Activated T-cell treated with anti-CD3 and anti-CD28 coated beads, Interleukin-2, amount 50 U/mL, for 24 hours (primary cell): ENCODE data around the gene PACRG.
"Not testable (repeated sequence)": the region's sequence is repeated elsewhere in the genome, so short reads cannot be mapped to it uniquely, and the experiment has no call there.

Experiments
- DNase-seq: peaks from one replicate; pipeline ENCODE4 v3.0.0-alpha.2; 2020
- H3K27ac Mint-ChIP-seq: 2 replicates; pipeline ENCODE4 v1.8.0; 2020; ENCODE audit warnings: mild to moderate bottlenecking, mixed read lengths
- H3K27me3 Mint-ChIP-seq: 2 replicates; pipeline ENCODE4 v1.8.0; 2020; ENCODE audit warnings: mixed read lengths
- H3K36me3 Mint-ChIP-seq: 2 replicates; pipeline ENCODE4 v1.8.0; 2020; ENCODE audit warnings: low read depth, mixed read lengths
- H3K4me1 Mint-ChIP-seq: 2 replicates; pipeline ENCODE4 v1.8.0; 2020; ENCODE audit warnings: low read depth, mixed read lengths
- H3K4me3 Mint-ChIP-seq: 2 replicates; pipeline ENCODE4 v1.8.0; 2020; ENCODE audit warnings: mild to moderate bottlenecking, moderate library complexity, mixed read lengths
- H3K9me3 Mint-ChIP-seq: 2 replicates; pipeline ENCODE4 v1.8.0; 2020; ENCODE audit warnings: mixed read lengths

The PACRG gene

DNA sequence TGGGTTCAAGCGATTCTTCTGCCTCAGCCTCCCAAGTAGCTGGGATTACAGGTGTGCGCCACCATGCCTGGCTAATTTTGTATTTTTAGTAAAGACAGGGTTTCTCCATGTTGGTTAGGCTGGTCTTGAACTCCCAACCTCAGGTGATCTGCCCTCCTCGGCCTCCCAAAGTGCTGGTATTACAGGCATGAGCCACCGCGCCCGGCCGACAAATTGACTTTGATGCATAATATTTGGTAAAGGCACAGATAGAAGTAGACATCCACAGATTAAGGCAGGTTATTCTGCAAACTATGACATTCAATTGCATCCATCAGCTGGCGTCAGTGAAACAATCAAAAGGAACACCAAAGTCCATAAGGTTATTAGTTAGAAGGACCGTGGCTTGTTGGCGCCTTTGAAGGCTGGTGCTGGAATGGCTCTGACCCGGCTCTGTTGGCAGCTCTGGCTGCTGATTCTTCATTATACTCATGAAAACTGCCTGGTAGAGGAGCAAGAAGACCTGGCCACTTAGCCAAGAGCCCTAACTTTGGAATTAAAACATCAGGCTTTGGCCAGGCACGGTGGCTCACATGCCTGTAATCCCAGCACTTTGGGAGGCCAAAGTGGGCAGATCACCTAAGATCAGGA is 589.2 kb downstream of the PACRG start:
- H3K4me1 Mint-ChIP-seq, H3K27ac Mint-ChIP-seq, DNase-seq, H3K9me3 Mint-ChIP-seq, H3K4me3 Mint-ChIP-seq, H3K36me3 Mint-ChIP-seq: not testable (repeated sequence)
- H3K27me3 Mint-ChIP-seq = peaks cover 26% of the 10 kb centered on the region

DNA sequence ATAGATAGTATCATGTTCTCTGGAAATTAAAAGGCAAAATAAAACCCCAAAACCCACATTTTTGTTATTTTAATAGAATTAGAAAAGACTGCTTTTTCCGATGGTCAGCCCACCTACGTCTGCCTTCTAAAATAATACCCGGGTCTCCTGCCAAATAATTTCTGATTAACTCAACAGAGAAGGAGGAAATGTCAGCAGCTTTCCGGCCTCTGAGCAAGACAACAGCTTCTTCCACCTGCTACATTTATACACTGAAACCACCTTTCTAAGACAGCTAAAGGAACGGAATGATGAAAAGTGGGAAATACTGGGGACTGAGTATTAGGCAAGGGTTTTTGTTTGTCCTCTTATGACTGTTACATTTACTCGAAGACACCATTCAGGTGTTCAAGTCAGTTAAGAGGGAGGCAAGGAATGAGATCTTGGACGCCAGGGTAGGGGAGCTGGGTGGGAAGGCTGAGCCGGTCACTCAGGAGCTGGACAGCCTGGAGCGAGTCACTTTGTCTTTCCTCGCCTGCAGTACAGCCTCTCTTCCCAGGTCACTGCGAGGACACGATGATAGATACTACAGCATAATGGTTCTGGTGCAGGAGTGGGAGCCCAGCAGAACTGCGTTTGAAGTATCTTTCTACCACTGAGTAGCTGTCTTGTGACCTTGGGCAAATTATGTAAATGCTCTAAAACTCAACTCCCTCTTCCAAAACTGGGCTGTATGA is 590.5 kb downstream of the PACRG start:
- no peak for DNase-seq
- Mint-ChIP-seq H3K27me3 (peaks cover 28% of the 10 kb centered on the region), H3K27ac (no peak overlapping the region), H3K36me3 (no peaks in the 10 kb centered on the region), H3K4me3 (no peak overlapping the region), H3K9me3 (no peaks in the 10 kb centered on the region), H3K4me1 (no peaks in the 10 kb centered on the region)

DNA sequence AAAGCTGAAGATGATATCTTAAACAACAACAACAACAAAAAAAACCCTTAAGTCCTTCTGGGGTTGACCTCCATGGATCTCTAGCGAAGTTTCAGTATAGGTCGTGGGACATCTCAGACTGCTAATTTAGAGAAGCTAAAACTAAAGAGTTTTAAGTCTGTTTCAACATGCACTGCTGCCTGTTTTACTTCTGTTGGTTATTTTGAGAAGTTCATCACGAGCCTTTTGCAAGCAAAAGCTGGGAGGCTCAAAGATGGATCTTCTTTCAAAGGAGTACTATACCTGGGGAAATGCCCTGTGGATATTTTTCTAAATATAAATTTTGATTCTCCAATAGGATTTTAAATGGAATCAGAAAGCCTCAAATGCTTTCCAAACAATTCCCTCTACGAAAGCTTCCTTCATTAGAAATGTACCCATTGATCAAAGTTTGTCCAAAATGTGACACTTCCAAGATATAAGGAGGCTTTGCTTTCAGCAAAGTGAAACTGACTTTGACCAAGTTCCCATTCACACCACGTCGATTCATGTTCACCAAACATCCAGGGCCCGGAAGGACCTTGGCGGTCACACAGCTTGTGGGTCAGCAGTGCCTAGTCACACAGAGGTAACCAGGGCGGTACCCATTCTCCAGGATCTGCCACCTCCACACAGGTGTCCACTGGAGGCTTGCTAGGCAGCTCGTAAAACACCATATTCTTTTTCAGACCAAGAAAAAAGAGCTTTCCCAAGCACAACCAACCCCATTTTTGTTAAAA is 592.0 kb downstream of the PACRG start:
- H3K4me1 Mint-ChIP-seq = no peaks in the 10 kb centered on the region
- no peak overlapping the region for H3K4me3 Mint-ChIP-seq

DNA sequence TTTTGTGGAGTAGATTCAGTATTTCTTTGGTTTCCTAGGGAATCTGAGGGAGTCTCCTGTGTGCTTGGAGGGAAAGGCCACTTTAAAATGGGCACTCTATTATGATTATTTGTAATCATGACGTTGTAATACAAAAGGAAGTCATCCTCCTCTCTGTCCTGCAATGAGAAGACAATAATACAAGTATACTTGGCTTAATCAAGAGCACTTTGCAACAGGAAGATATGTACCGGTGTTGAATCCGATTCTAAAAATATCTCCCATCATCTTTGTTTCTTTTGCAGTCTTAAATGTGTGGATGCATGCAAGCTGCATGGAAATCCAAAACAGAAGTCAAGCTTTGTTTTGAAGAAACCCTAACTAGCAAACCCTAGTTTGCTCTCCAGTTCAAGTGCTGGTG is 592.6 kb downstream of the PACRG start:
- Mint-ChIP-seq H3K4me3 (no peak overlapping the region), H3K9me3 (no peaks in the 10 kb centered on the region), H3K27me3 (peaks cover 34% of the 10 kb centered on the region), H3K27ac (no peak overlapping the region), H3K4me1 (no peaks in the 10 kb centered on the region), H3K36me3 (no peaks in the 10 kb centered on the region)
- no peak for DNase-seq

More for the DNA sequence above, 592.0 kb downstream of the PACRG start:
- H3K36me3 Mint-ChIP-seq = no peaks in the 10 kb centered on the region
- DNase-seq = no peak
- H3K9me3 Mint-ChIP-seq = no peaks in the 10 kb centered on the region
- peaks cover 29% of the 10 kb centered on the region for H3K27me3 Mint-ChIP-seq
- no peak overlapping the region for H3K27ac Mint-ChIP-seq

DNA sequence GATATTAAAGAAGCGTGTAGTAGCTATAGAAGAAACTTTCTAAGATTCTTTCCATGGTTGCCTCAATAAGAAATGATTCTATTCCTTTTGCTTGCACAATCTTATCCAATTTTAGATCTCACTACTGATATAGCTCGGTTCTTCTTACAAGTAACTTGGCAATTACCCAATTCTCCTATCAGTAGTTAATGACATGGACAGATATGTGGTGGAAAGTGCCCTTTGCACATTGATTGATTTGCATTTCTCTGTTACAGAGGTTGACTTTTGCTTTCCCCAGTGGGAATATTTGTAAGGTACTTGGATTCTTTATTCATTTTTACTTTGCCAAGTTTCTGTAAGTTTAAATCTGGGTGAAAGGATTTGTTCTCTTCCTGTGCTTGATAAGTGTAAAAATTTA is 593.0 kb downstream of the PACRG start:
- no peak overlapping the region for H3K27ac Mint-ChIP-seq
- no peak overlapping the region for H3K4me3 Mint-ChIP-seq
- H3K4me1 Mint-ChIP-seq = no peaks in the 10 kb centered on the region
- no peak for DNase-seq
- H3K9me3 Mint-ChIP-seq = no peaks in the 10 kb centered on the region
- H3K27me3 Mint-ChIP-seq = peaks cover 34% of the 10 kb centered on the region
- no peaks in the 10 kb centered on the region for H3K36me3 Mint-ChIP-seq

DNA sequence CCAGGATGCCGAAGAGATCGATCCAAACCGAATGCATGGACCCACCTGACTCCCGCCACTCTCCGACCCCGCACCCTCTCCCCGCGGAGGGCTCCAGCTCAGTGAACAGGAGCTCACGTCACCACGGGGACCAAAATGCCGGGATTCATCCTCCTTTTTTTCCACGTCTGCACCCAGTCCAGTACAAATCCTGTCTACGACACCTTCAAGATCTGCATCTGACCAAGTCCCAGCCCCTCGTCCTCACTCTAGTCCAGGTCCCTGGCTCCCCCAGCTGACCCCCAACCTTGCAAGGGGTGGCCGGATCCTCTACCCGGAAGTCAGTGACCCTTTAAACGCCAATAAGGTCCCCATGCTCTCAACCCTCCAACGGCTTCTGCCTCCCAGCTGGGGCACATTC is 593.9 kb downstream of the PACRG start:
- DNase-seq = no peak
- H3K36me3 Mint-ChIP-seq = no peaks in the 10 kb centered on the region
- peaks cover 31% of the 10 kb centered on the region for H3K27me3 Mint-ChIP-seq
- H3K27ac Mint-ChIP-seq = no peak overlapping the region
- no peak overlapping the region for H3K4me3 Mint-ChIP-seq
- no peaks in the 10 kb centered on the region for H3K4me1 Mint-ChIP-seq
- H3K9me3 Mint-ChIP-seq = no peaks in the 10 kb centered on the region

DNA sequence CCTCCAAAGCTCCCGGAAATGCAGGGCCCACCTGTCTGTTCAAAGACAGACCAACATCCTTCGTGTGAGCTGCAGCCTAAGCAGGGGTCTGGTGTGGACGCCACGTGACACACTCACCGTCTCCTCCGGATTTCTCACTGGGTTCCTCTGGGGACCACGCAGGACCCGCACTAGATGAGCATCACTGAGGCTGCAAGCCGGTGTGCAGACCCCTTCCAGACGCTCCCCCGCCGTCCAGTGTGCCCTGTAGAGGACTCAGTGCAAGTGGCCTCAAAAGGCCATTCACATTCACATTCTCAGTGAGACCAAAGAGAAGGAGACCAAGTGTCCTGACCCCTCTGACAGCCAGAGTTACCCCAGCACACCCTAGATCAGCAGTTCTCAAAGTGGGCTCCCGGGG is 595.5 kb downstream of the PACRG start:
- DNase-seq = no peak
- Mint-ChIP-seq H3K4me1 (no peaks in the 10 kb centered on the region), H3K4me3 (no peak overlapping the region), H3K36me3 (no peaks in the 10 kb centered on the region), H3K9me3 (no peaks in the 10 kb centered on the region), H3K27ac (no peak overlapping the region), H3K27me3 (peaks cover 29% of the 10 kb centered on the region)

DNA sequence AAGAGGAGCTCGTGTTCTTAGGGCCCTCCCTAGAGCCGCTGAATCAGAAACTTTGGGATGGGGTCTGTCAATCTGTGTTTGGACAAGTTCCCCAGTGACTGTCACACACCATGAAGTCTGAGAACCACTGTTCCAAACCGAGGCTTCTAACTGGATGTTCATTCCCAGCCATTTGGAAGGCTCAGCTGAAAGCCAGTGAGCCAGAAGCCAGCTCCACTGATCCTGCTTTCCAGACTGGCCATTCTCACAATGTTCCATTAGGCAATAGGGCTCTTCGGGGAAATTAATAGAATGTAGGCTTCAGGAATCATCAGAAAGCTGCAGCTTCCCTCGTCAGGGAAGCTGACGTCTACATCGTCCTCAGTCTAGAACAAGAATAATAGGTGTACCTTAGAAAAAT is 595.9 kb downstream of the PACRG start:
- Mint-ChIP-seq H3K27me3 (peaks cover 24% of the 10 kb centered on the region), H3K4me3 (no peak overlapping the region), H3K27ac (no peak overlapping the region), H3K36me3 (no peaks in the 10 kb centered on the region), H3K9me3 (no peaks in the 10 kb centered on the region), H3K4me1 (no peaks in the 10 kb centered on the region)
- DNase-seq = no peak

DNA sequence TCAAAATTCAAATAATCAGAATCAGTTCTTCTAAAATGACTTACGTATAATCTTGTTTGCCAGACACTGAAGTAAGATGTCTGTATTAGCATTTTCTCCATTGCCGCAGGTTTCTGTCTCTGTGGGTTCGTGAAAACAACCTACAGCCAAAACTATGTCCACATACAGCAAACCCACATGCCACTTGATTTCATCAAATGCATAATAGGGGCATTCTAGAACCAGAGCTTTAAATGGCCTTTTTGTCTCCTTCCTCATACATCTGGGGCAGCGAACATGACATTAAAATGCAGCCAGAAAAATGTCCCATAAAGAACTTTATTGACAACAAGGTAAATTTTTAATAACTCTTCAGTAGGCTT is 596.5 kb downstream of the PACRG start:
- H3K27me3 Mint-ChIP-seq = peaks cover 24% of the 10 kb centered on the region
- H3K36me3 Mint-ChIP-seq = no peaks in the 10 kb centered on the region
- H3K27ac Mint-ChIP-seq = no peak overlapping the region
- H3K9me3 Mint-ChIP-seq = no peaks in the 10 kb centered on the region
- H3K4me3 Mint-ChIP-seq = no peak overlapping the region
- no peak for DNase-seq
- no peaks in the 10 kb centered on the region for H3K4me1 Mint-ChIP-seq

DNA sequence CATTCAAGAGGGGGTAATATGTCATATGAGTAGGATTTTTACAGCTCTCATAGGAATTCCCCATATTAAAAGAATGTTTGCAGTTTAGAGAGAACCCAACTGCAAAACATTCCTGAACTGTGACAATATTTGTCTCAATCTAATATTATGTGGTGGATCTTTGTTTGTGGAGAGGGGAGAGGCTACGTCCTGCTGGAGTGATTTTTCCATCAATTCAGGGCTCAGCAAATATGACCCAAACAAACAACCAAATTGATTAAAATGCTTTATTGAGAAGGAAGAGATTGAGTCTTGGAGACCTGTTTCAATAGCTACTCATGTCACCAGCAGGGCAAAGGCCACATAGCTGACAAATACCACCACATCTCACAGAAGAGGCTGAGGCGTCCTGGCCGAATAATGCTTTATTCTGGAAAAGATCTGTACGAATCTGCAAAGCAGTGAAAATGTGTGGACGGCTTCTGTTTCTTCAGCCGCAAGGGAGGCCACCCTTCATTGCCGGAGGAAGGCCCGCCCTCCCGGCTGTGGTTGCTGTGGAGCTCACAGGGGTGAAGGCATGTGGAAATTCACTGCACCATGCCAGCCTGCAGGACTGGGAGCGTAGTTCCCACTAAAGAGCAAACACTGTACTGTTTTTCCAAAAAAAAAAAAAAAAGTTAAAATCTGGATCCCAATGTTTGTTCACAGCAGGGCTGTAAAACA is 597.1 kb downstream of the PACRG start:
- H3K4me1 Mint-ChIP-seq = no peaks in the 10 kb centered on the region
- DNase-seq = no peak
- no peak overlapping the region for H3K27ac Mint-ChIP-seq
- no peaks in the 10 kb centered on the region for H3K9me3 Mint-ChIP-seq
- peaks cover 24% of the 10 kb centered on the region for H3K27me3 Mint-ChIP-seq
- no peaks in the 10 kb centered on the region for H3K36me3 Mint-ChIP-seq
- no peak overlapping the region for H3K4me3 Mint-ChIP-seq

DNA sequence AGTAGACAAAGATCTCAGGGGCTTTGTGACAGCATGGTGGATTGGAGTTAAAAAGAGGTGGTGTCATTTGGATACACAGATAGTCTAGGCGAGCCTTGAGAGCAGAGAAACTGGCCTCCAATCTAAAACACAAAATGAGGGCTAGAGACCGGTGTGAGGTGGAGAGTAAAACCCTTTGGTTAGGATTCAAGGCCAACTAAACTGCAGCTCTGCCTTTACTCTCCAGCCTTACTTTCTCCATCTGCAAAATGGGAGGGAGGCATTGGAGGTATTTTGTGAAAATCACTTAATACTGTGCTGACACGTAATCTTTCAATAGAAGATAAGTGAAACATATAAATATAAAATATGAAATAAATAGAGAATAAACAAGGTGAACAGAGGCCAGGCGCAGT is 597.6 kb downstream of the PACRG start:
- H3K4me3 Mint-ChIP-seq = no peak overlapping the region
- no peaks in the 10 kb centered on the region for H3K4me1 Mint-ChIP-seq
- H3K27ac Mint-ChIP-seq = no peak overlapping the region
- no peaks in the 10 kb centered on the region for H3K36me3 Mint-ChIP-seq
- H3K27me3 Mint-ChIP-seq = peaks cover 24% of the 10 kb centered on the region
- DNase-seq = no peak
- no peaks in the 10 kb centered on the region for H3K9me3 Mint-ChIP-seq

DNA sequence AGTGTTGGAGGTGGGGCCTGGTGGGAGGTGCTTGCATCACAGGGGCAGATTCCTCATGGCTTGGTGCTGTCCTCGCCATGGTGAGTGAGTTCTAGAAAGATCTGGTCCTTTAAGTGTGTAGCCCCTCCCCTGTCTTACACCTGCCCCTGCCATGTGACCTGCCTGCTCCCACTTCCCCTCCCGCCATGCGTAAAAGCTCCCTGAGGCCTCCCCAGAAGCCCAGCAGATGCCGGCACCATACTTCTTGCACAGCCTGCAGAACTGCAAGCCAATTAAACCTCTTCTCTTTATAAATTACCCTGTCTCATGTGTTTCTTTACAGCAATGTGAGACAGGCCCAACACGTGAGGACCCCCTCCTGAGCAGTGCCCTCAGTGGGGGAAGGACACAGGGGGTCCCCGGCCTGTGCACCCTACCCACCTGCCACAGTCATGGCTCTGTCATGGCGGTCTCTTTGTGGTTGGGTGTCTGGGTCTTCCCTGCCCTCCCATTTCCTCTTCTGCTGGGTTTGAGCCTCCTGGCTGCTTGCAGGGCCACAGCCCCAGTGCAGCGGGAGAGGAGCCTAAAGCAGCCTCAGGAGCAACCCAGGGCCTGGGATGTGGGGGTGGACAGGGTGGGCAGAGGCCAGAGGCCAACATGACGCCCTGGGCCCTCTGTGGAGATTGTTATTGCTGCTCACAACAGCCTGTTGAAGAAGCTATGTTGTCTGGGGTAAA is 599.5 kb downstream of the PACRG start:
- Mint-ChIP-seq H3K27ac (no peak overlapping the region), H3K9me3 (no peaks in the 10 kb centered on the region), H3K27me3 (peaks cover 19% of the 10 kb centered on the region), H3K36me3 (no peaks in the 10 kb centered on the region), H3K4me1 (no peaks in the 10 kb centered on the region), H3K4me3 (no peak overlapping the region)
- no peak for DNase-seq

DNA sequence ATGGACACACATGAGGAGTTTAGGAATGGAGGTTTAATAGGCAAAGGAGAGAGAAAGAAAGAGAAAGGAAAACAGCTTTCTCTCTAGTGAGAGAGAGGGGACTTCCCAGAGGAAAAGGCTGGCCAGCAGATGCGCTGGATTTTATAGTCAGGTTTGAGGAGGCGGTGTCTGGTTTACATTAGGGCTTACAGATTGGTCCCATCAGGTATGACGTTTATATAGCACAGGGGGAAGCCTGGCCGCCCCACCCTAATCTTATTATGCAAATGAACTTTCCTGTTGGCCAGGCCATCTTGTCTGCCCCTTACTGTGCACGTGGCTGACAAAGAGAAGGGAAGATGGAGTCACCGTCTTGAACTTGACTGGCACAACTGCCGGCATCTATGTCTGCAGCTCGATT is 600.1 kb downstream of the PACRG start:
- no peaks in the 10 kb centered on the region for H3K36me3 Mint-ChIP-seq
- H3K27ac Mint-ChIP-seq = no peak overlapping the region
- DNase-seq = no peak
- no peaks in the 10 kb centered on the region for H3K9me3 Mint-ChIP-seq
- H3K27me3 Mint-ChIP-seq = peaks cover 18% of the 10 kb centered on the region
- H3K4me1 Mint-ChIP-seq = no peaks in the 10 kb centered on the region
- H3K4me3 Mint-ChIP-seq = no peak overlapping the region

DNA sequence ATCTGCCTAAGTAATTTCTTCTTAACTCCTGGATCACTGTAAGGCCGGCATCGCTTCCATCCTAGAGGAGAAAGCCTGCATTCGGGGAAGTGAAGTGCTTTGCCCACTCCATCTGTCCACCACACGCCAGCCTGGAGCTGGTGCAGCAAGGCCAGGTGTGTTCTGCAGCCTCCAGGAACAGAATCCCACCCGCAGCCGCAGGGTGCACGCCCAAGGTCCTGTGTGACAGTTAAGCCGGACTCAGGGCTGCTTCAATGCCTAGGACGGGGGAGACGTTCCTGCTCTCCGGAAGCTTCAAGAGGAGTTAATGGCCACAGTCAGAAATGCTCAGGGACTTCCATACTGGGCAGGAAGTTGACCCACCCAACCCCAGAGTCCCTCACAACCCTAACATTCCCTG is 600.6 kb downstream of the PACRG start:
- no peaks in the 10 kb centered on the region for H3K36me3 Mint-ChIP-seq
- no peaks in the 10 kb centered on the region for H3K4me1 Mint-ChIP-seq

More for the DNA sequence above, 600.6 kb downstream of the PACRG start:
- H3K27ac Mint-ChIP-seq = no peak overlapping the region
- no peak for DNase-seq
- H3K27me3 Mint-ChIP-seq = peaks cover 20% of the 10 kb centered on the region
- H3K4me3 Mint-ChIP-seq = no peak overlapping the region
- H3K9me3 Mint-ChIP-seq = no peaks in the 10 kb centered on the region
